SK-N-MC (cell line): ENCODE results near the gene CDA.

Source experiments
- EZH2 ChIP-seq: fragments of 200-600 bp; sonication (generic); IDR thresholded peaks from one replicate; pipeline ENCODE4 v1.6.1; 2017; ENCODE audit warnings: antibody characterized with exemption
- POLR2AphosphoS5 ChIP-seq: IDR thresholded peaks from 2 replicates; pipeline ENCODE4 v1.6.1; 2012; ENCODE audit warnings: mild to moderate bottlenecking, low read depth, low read length, borderline replicate concordance

DNA sequence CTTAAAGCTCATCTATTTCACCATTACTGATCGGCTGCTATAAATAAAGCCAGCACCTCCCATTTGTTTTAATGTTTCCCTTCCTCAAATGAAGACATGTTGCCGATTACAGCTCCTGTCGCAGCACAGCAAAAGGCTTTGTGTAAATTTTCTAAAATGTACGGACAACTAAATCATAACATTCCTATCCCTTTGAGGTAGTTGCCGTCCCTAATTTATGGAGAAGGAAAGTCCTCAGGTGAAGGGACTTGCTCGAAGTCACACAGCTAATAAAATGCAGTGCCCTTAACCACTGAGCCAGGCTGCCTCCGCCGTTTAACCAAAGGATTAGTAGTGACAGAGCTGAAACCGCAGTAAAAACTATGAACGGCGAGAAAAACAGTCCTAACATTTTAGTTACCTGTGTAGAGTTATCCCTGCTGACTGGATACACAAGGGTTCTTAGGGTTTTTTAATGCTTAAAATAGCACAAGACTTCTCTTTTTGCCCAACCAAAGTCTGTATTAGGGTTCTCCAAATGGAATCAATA, 45.2 kb downstream of the CDA start:
- no peak for TF ChIP-seq POLR2AphosphoS5
- no peak for TF ChIP-seq EZH2
